ENCODE measurements around the gene GPN2. TPM values are rescaled to one million over a fixed set of nuclear protein-coding genes. Genes with fewer than 3 reads are reported as not detected.
"Not testable (repeated sequence)": the region's sequence is repeated elsewhere in the genome, so short reads cannot be mapped to it uniquely, and the experiment has no call there.

The GPN2 gene
- total and polyA plus RNA-seq, 3 donors from 2014 or later, result 19.8 to 22.2 (median 22.2) TPM

GRCh38 chr1:26852701-26853100, 37.4 kb downstream of the GPN2 start:
- H3K4me1 ChIP-seq, result no peaks in the 10 kb centered on the region
- WGBS, 2 donors, result 77 to 89% methylated on average over 9 of the region's 9 CpGs
- H3K9me3 ChIP-seq, result no peaks in the 10 kb centered on the region
- no peak for TF ChIP-seq POLR2A (IDR thresholded peaks at IDR 0.05)
- TF ChIP-seq, protein P1, sequence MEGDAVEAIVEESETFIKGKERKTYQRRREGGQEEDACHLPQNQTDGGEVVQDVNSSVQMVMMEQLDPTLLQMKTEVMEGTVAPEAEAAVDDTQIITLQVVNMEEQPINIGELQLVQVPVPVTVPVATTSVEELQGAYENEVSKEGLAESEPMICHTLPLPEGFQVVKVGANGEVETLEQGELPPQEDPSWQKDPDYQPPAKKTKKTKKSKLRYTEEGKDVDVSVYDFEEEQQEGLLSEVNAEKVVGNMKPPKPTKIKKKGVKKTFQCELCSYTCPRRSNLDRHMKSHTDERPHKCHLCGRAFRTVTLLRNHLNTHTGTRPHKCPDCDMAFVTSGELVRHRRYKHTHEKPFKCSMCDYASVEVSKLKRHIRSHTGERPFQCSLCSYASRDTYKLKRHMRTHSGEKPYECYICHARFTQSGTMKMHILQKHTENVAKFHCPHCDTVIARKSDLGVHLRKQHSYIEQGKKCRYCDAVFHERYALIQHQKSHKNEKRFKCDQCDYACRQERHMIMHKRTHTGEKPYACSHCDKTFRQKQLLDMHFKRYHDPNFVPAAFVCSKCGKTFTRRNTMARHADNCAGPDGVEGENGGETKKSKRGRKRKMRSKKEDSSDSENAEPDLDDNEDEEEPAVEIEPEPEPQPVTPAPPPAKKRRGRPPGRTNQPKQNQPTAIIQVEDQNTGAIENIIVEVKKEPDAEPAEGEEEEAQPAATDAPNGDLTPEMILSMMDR (IDR thresholded peaks at IDR 0.05), result no peak
- no peak overlapping the region for H3K4me3 ChIP-seq
- H3K36me3 ChIP-seq (ENCODE audit: low read depth, missing control alignments), result no peaks in the 10 kb centered on the region
- intact Hi-C loops (cut with DNase I; ENCODE audit: low total_unique reads), result no loop called here
- H3K27ac ChIP-seq, result no peak overlapping the region
- DNase-seq, result no peak
- no peaks in the 10 kb centered on the region for H3K27me3 ChIP-seq

- H3K27me3 ChIP-seq, result no peaks in the 10 kb centered on the region
- no peak overlapping the region for H3K4me3 ChIP-seq
- DNase-seq, result no peak
- intact Hi-C loops (cut with DNase I; ENCODE audit: low total_unique reads), result no loop called here
- H3K27ac ChIP-seq, result no peak overlapping the region
- no peaks in the 10 kb centered on the region for H3K36me3 ChIP-seq (ENCODE audit: low read depth, missing control alignments)
- no peaks in the 10 kb centered on the region for H3K9me3 ChIP-seq
- 88 to 90% methylated on average over 12 of the region's 12 CpGs for WGBS, 2 donors
- H3K4me1 ChIP-seq, result no peaks in the 10 kb centered on the region
- TF ChIP-seq POLR2A (IDR thresholded peaks at IDR 0.05), result no peak
- TF ChIP-seq, protein P1 (IDR thresholded peaks at IDR 0.05), result no peak
Measured at GRCh38 chr1:26851106-26851684, 38.9 kb downstream of the GPN2 start.

- H3K27me3 ChIP-seq, result no peaks in the 10 kb centered on the region
- no peaks in the 10 kb centered on the region for H3K4me1 ChIP-seq
- no peak overlapping the region for H3K4me3 ChIP-seq
- DNase-seq, result no peak
- intact Hi-C loops (cut with DNase I; ENCODE audit: low total_unique reads), result no loop called here
- no peak overlapping the region for H3K27ac ChIP-seq
- no peaks in the 10 kb centered on the region for H3K36me3 ChIP-seq (ENCODE audit: low read depth, missing control alignments)
- no peaks in the 10 kb centered on the region for H3K9me3 ChIP-seq
- TF ChIP-seq, protein P1 (IDR thresholded peaks at IDR 0.05), result no peak
- no peak for TF ChIP-seq POLR2A (IDR thresholded peaks at IDR 0.05)
- 76 to 79% methylated on average over 4 to 10 of the region's 10 CpGs for WGBS, 2 donors
Measured at GRCh38 chr1:26848941-26849774, 40.9 kb downstream of the GPN2 start.

- Histone ChIP-seq H3K4me3 (no peak overlapping the region), H3K36me3 (ENCODE audit: low read depth, missing control alignments) (no peaks in the 10 kb centered on the region), H3K27ac (no peak overlapping the region)
Measured at GRCh38 chr1:26848499-26848898, 41.6 kb downstream of the GPN2 start.

DNA sequence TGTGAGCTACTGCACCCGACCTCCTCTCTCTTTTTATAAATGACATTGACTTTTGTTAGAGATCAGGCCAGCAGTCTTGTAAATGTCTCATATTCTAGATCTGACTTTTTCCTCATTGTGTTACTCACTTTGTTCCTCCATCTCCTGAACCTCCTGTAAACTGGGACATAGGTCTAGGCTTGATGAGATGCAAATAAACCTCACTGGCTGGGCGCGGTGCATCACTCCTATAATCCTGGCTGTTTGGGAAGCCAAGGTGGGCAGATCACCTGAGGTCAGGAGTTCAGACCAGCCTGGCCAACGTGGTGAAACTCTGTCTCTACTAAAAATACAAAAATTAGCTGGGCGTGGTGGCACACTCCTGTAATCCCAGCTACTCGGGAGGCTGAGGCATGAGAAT, 42.3 kb downstream of the GPN2 start:
- H3K27me3 ChIP-seq; H3K4me1 ChIP-seq; intact Hi-C loops (cut with DNase I; ENCODE audit: low total_unique reads); H3K27ac ChIP-seq; H3K4me3 ChIP-seq; H3K36me3 ChIP-seq (ENCODE audit: low read depth, missing control alignments); H3K9me3 ChIP-seq; DNase-seq: not testable (repeated sequence)
- 89 to 90% methylated on average over 6 of the region's 6 CpGs for WGBS, 2 donors

More at GRCh38 chr1:26848499-26848898, 41.6 kb downstream of the GPN2 start:
- TF ChIP-seq, protein P1 (IDR thresholded peaks at IDR 0.05), result no peak
- TF ChIP-seq POLR2A (IDR thresholded peaks at IDR 0.05), result no peak
- DNase-seq, result no peak
- Histone ChIP-seq H3K27me3 (no peaks in the 10 kb centered on the region), H3K9me3 (no peaks in the 10 kb centered on the region), H3K4me1 (no peaks in the 10 kb centered on the region)
- intact Hi-C loops (cut with DNase I; ENCODE audit: low total_unique reads), result no loop called here
- WGBS, 2 donors, result 88 to 90% methylated on average over 9 to 10 of the region's 10 CpGs
